Renal cortical epithelial cell (primary cell): ENCODE measurements around the gene TMEM271. TPM values are rescaled to one million over a fixed set of nuclear protein-coding genes. Genes with fewer than 3 reads are reported as not detected.
A peak's percentile ranks its signal among the peaks of the same experiment; 100 is the strongest.
"Not testable (repeated sequence)": the region's sequence is repeated elsewhere in the genome, so short reads cannot be mapped to it uniquely, and the experiment has no call there.

Source experiments
- DNase-seq: peaks from one replicate; pipeline ENCODE4 v3.0.0-alpha.2; 2011; ENCODE audit warnings: low read depth
- total RNA-seq: library from RNA; depleted of rRNA; stranded (reverse); fragments of >200 nt; gene quantifications from 2 replicates; pipeline ENCODE4 v1.2.3, GENCODE V29; 2014

TMEM271 gene
- total RNA-seq, 1 donor from 2014 or later = not detected

GRCh38 chr4:566035-566434, 10.1 kb downstream of the TMEM271 start:
- no peak for DNase-seq

GRCh38 chr4:565614-566013, 10.5 kb downstream of the TMEM271 start:
- DNase-seq = not testable (repeated sequence)

- not testable (repeated sequence) for DNase-seq
Measured at GRCh38 chr4:562458-562857, 13.6 kb downstream of the TMEM271 start.

GRCh38 chr4:561426-561825, 14.7 kb downstream of the TMEM271 start:
- no peak for DNase-seq

- no peak for DNase-seq
Measured at GRCh38 chr4:560731-561291, 15.3 kb downstream of the TMEM271 start.

GRCh38 chr4:560061-560460, 16.0 kb downstream of the TMEM271 start:
- no peak for DNase-seq

- DNase-seq = peak; percentile 3
Measured at GRCh38 chr4:555566-556275, 20.4 kb downstream of the TMEM271 start.

GRCh38 chr4:554793-555320, 21.2 kb downstream of the TMEM271 start:
- not testable (repeated sequence) for DNase-seq

GRCh38 chr4:552019-552418, 24.1 kb downstream of the TMEM271 start:
- no peak for DNase-seq

- DNase-seq = not testable (repeated sequence)
Measured at GRCh38 chr4:550268-550667, 25.8 kb downstream of the TMEM271 start.

GRCh38 chr4:548976-549375, 27.1 kb downstream of the TMEM271 start:
- no peak for DNase-seq

GRCh38 chr4:545612-546011, 30.5 kb downstream of the TMEM271 start:
- DNase-seq = no peak

GRCh38 chr4:544386-545105, 31.5 kb downstream of the TMEM271 start:
- no peak for DNase-seq

- no peak for DNase-seq
Measured at GRCh38 chr4:541271-541670, 34.8 kb downstream of the TMEM271 start.

- no peak for DNase-seq
Measured at GRCh38 chr4:538542-539142, 37.5 kb downstream of the TMEM271 start.

- DNase-seq = no peak
Measured at GRCh38 chr4:537436-538264, 38.4 kb downstream of the TMEM271 start.

GRCh38 chr4:536351-536972, 39.6 kb downstream of the TMEM271 start:
- no peak for DNase-seq

- no peak for DNase-seq
Measured at GRCh38 chr4:535924-536281, 40.2 kb downstream of the TMEM271 start.

- DNase-seq = no peak
Measured at GRCh38 chr4:535181-535923, 40.7 kb downstream of the TMEM271 start.

GRCh38 chr4:534576-535151, 41.4 kb downstream of the TMEM271 start:
- no peak for DNase-seq
